Measurements from ENCODE around the gene SLC6A16. TPM values are rescaled to one million over a fixed set of nuclear protein-coding genes. Genes with fewer than 3 reads are reported as not detected.

The SLC6A16 gene
- total RNA-seq, 4 donors from 2014 or later, result 0.13 to 1.5 (median 0.56) TPM; not detected in 1

DNA sequence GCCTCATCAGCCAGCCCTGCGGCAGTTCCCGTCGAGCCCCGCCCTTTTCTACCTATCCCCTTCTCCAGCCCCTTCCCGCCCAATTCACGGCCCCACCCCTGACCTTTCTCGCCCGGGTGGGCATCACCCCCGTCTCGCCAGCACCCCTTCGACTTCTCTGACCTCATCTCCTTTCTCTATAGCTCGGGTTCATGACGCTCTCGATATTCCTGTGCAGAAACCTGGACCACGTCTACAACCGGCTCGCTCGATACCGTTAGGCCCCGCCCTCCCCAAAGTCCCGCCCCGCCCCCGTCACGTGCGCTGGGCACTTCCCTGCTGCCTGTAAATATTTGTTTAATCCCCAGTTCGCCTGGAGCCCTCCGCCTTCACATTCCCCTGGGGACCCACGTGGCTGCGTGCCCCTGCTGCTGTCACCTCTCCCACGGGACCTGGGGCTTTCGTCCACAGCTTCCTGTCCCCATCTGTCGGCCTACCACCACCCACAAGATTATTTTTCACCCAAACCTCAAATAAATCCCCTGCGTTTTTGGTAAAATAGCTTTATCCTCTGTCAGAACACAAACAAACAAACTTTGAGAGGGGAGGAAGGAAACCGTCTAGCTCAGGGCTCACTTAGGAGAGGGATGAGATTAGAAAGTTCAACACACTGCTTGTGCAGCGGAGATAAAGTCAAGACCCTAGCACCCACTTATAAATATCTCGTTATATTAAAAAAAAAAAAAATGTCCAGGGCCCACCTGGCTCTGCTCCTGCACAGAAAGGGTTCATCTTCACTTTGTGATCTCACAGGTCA, 15.3 kb upstream of the SLC6A16 start:
- WGBS, 2 donors, result 21 to 23% methylated on average over 30 to 33 of the region's 36 CpGs
- H3K27me3 ChIP-seq, result no peaks in the 10 kb centered on the region
- H3K4me1 ChIP-seq, result peaks cover 19 to 52% (median 27%) of the 10 kb centered on the region in 3 donors
- H3K27ac ChIP-seq, result peak overlapping the region; percentile 77 to 95 (median 89)
- intact Hi-C loops (cut with DNase I), result no loop called here
- peak overlapping the region; percentile 28 to 67 (median 46) for H3K4me3 ChIP-seq
- TF ChIP-seq, protein P1, sequence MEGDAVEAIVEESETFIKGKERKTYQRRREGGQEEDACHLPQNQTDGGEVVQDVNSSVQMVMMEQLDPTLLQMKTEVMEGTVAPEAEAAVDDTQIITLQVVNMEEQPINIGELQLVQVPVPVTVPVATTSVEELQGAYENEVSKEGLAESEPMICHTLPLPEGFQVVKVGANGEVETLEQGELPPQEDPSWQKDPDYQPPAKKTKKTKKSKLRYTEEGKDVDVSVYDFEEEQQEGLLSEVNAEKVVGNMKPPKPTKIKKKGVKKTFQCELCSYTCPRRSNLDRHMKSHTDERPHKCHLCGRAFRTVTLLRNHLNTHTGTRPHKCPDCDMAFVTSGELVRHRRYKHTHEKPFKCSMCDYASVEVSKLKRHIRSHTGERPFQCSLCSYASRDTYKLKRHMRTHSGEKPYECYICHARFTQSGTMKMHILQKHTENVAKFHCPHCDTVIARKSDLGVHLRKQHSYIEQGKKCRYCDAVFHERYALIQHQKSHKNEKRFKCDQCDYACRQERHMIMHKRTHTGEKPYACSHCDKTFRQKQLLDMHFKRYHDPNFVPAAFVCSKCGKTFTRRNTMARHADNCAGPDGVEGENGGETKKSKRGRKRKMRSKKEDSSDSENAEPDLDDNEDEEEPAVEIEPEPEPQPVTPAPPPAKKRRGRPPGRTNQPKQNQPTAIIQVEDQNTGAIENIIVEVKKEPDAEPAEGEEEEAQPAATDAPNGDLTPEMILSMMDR (IDR thresholded peaks at IDR 0.05), result no peak
- TF ChIP-seq POLR2A (IDR thresholded peaks at IDR 0.05), result no peak
- no peak for DNase-seq
- no peaks in the 10 kb centered on the region for H3K9me3 ChIP-seq
- H3K36me3 ChIP-seq, result peaks cover 0 to 43% (median 4%) of the 10 kb centered on the region in 3 donors

DNA sequence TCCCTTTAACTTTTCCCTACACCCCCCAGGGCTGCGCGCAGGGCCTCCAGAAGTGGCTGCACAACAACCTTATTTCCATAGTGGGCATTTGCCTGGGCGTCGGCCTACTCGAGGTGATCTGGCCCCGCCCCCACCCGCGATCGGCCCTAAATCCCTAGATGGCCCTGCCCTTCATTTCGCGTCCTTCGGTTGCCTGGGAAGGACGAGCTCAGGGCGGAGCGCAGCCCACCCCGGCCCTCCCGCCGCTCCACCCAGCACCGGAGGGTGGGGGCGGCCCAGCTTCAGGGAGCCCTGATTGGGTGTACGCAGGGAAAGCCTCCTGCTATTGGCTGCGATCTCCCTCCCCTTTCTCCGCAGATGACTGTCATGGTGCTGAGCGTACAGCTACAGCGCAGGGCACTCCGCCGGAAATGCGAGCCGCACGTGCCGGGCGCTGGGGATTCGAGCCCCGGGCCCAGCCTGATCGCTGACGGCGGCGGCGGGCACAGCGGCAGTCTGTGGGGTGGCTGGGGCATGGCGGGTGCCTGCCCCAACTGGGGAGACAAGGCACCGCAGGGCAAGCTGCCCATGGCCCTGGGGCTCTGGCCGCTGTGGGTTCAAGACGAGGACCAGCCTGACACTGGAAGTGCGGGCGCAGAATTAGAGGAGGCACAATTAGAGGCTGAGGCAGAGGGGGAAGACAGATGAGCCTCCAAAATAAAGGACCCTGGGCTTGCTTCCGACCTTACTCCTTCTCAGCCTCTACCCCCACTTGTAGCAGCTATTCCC, 14.5 kb upstream of the SLC6A16 start:
- no peak for DNase-seq
- peaks cover 0 to 35% (median under 1%) of the 10 kb centered on the region in 3 donors for H3K36me3 ChIP-seq
- peak overlapping the region; percentile 77 to 95 (median 89) for H3K27ac ChIP-seq
- H3K4me1 ChIP-seq, result peaks cover 19 to 52% (median 27%) of the 10 kb centered on the region in 3 donors
- 26 to 33% methylated on average over 2 to 6 of the region's 47 CpGs for WGBS, 2 donors
- no peaks in the 10 kb centered on the region for H3K27me3 ChIP-seq
- TF ChIP-seq POLR2A (IDR thresholded peaks at IDR 0.05), result peak in 3 of 4 donors; percentile 32 to 51 (median 33)
- TF ChIP-seq, protein P1 (IDR thresholded peaks at IDR 0.05), result no peak
- no peaks in the 10 kb centered on the region for H3K9me3 ChIP-seq
- intact Hi-C loops (cut with DNase I), result no loop called here
- peak overlapping the region; percentile 28 to 67 (median 46) for H3K4me3 ChIP-seq

DNA sequence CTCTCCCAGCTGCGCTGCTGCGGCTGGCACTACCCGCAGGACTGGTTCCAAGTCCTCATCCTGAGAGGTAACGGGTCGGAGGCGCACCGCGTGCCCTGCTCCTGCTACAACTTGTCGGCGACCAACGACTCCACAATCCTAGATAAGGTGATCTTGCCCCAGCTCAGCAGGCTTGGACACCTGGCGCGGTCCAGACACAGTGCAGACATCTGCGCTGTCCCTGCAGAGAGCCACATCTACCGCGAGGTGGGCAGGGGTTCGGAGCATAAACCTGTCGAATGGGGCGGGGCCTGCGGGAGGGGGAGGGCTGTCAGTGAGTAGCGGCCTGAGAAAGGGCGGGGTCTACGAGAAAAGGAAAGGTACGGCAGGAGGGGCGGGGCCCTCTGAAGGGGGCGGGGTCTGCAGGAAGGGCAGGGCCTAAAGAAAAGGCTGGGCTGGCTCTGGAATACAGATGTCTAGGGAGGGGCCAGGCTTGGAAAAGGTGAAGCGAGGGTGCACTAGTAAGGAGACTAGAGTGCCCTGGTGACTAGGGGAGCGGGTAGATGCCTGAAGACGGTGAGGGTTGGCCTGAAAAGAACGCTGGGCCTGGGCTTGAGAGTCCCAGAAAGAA, 13.8 kb upstream of the SLC6A16 start:
- Histone ChIP-seq H3K9me3 (no peaks in the 10 kb centered on the region), H3K27me3 (no peaks in the 10 kb centered on the region), H3K4me1 (peaks cover 19 to 54% (median 27%) of the 10 kb centered on the region in 3 donors), H3K27ac (peak overlapping the region; percentile 77 to 95 (median 89)), H3K4me3 (peak overlapping the region; percentile 28 to 67 (median 46)), H3K36me3 (peaks cover 0 to 28% (median 0%) of the 10 kb centered on the region in 3 donors)
- no peak for TF ChIP-seq POLR2A (IDR thresholded peaks at IDR 0.05)
- 25 to 31% methylated on average over 13 to 22 of the region's 30 CpGs for WGBS, 2 donors
- no peak for DNase-seq
- intact Hi-C loops (cut with DNase I), result no loop called here

DNA sequence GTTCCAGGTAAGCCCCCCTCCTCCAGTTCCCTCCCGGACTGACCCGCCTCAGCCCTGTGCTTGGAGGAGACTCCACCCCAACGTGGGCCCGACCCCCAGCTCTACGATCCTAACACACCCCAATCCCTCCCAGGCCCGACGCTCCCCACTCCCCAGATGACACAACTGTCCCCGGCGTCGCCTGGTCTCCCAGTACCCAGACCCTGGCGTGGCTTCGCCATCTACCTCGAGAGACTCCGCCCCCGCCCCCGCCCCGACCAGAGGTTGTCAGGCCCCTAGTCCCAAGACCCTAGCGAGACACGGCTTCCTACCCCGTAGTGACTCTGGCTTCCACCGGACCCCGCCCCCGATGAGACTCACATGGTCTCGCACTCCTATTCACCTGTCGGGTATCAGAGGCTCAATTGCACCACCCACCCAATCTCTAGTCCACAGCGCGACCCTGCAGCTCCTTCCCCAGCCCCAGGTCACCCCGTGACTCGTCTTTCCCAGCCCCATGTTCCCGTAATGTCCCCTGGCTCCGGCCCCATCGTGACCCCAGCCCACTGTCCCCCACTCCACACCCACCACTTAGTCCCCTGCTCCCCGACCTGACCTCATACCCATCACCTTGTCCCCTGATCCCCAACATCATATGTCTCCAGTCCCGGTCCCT, 13.2 kb upstream of the SLC6A16 start:
- Histone ChIP-seq H3K27me3 (no peaks in the 10 kb centered on the region), H3K4me1 (peaks cover 19 to 56% (median 27%) of the 10 kb centered on the region in 3 donors)

More for the DNA sequence above, 13.2 kb upstream of the SLC6A16 start:
- intact Hi-C loops (cut with DNase I), result no loop called here
- Histone ChIP-seq H3K36me3 (peaks cover 0 to 22% (median 0%) of the 10 kb centered on the region in 3 donors), H3K27ac (peak overlapping the region in 3 of 4 donors; percentile 86 to 95 (median 92)), H3K4me3 (peak overlapping the region in 3 of 4 donors; percentile 43 to 67 (median 49)), H3K9me3 (no peaks in the 10 kb centered on the region)
- 46 to 55% methylated on average over 7 to 30 of the region's 34 CpGs for WGBS, 2 donors
- DNase-seq, result no peak
- TF ChIP-seq, protein P1 (IDR thresholded peaks at IDR 0.05), result no peak
- TF ChIP-seq POLR2A (IDR thresholded peaks at IDR 0.05), result no peak
